ENCODE measurements around the gene KRTAP22-1. TPM values are rescaled to one million over a fixed set of nuclear protein-coding genes. Genes with fewer than 3 reads are reported as not detected.

Gene KRTAP22-1
- total RNA-seq, 1 donor from 2014 or later, result not detected

GRCh38 chr21:30613836-30614235, 12.9 kb downstream of the KRTAP22-1 start, which contains the start of gene KRTAP6-1:
Gene KRTAP6-1 (minus strand): TSS chr21:30613930. CDS start chr21:30613904, 26 bp downstream.
- no peak within 1 kb of the TSS for H3K4me3 ChIP-seq (ENCODE audit: insufficient read depth, low read depth, low read length)

DNA sequence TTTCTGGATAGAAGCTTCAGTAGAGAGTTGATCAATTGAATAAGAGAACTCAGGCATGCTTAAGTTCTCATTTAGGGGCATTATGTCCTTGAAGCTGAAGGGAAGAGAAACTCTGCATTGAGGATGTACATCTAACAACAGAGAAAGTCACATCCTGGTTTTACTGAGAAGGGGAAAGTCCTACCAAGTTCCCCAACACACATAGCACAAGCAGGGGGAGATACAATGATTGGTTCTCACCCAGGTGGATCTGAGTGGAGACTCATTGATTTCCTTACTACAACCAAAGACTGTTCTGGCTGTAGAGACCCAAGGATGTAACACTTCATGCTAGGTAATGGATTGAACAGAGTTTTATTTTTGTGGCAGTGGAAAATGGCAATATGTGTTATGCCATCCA, 14.3 kb downstream of the KRTAP22-1 start:
- H3K4me1 ChIP-seq (ENCODE audit: insufficient read depth, low read length), result no peaks in the 10 kb centered on the region
- Mint-ChIP-seq H3K27ac (ENCODE audit: unreplicated experiment) (no peak overlapping the region), H3K4me1 (ENCODE audit: low read depth, unreplicated experiment) (no peaks in the 10 kb centered on the region), H3K36me3 (ENCODE audit: low read depth, unreplicated experiment) (no peaks in the 10 kb centered on the region), H3K9me3 (ENCODE audit: unreplicated experiment) (no peaks in the 10 kb centered on the region), H3K4me3 (ENCODE audit: unreplicated experiment) (no peak overlapping the region), H3K27me3 (ENCODE audit: low read depth, unreplicated experiment) (no peaks in the 10 kb centered on the region)
- H3K9me3 ChIP-seq (ENCODE audit: insufficient read depth, low read depth, low read length), result peaks cover 5% of the 10 kb centered on the region
- H4K20me1 ChIP-seq (ENCODE audit: insufficient read depth, low read length), result no peaks in the 10 kb centered on the region
- FAIRE-seq, result no peak
- H3K9ac ChIP-seq (ENCODE audit: low read length), result no peak overlapping the region
- H2AFZ ChIP-seq (ENCODE audit: low read depth, low read length), result no peak overlapping the region
- H3K27me3 ChIP-seq (ENCODE audit: insufficient read depth, low read length), result no peaks in the 10 kb centered on the region
- no peak overlapping the region for H3K4me3 ChIP-seq (ENCODE audit: insufficient read depth, low read depth, low read length)
- H3K4me2 ChIP-seq (ENCODE audit: low read length), result no peak overlapping the region
- H3K27ac ChIP-seq (ENCODE audit: low read depth, low read length), result no peak overlapping the region
- H3K36me3 ChIP-seq (ENCODE audit: insufficient read depth, low read length), result no peaks in the 10 kb centered on the region
- TF ChIP-seq, protein P1, sequence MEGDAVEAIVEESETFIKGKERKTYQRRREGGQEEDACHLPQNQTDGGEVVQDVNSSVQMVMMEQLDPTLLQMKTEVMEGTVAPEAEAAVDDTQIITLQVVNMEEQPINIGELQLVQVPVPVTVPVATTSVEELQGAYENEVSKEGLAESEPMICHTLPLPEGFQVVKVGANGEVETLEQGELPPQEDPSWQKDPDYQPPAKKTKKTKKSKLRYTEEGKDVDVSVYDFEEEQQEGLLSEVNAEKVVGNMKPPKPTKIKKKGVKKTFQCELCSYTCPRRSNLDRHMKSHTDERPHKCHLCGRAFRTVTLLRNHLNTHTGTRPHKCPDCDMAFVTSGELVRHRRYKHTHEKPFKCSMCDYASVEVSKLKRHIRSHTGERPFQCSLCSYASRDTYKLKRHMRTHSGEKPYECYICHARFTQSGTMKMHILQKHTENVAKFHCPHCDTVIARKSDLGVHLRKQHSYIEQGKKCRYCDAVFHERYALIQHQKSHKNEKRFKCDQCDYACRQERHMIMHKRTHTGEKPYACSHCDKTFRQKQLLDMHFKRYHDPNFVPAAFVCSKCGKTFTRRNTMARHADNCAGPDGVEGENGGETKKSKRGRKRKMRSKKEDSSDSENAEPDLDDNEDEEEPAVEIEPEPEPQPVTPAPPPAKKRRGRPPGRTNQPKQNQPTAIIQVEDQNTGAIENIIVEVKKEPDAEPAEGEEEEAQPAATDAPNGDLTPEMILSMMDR (IDR thresholded peaks at IDR 0.05; ENCODE audit: insufficient read depth, low read depth, low read length), result no peak
- TF ChIP-seq EZH2 (IDR thresholded peaks at IDR 0.05; ENCODE audit: insufficient read depth, low read length), result no peak
- no peak for DNase-seq (ENCODE audit: low read depth)
- no peaks in the 10 kb centered on the region for H3K79me2 ChIP-seq (ENCODE audit: insufficient read depth, low read length)

More at GRCh38 chr21:30613836-30614235, 12.9 kb downstream of the KRTAP22-1 start, which contains the start of gene KRTAP6-1:
- Mint-ChIP-seq H3K36me3 (ENCODE audit: low read depth, unreplicated experiment) (no peaks in the 10 kb centered on the region), H3K27ac (ENCODE audit: unreplicated experiment) (no peak within 1 kb of the TSS), H3K4me1 (ENCODE audit: low read depth, unreplicated experiment) (no peaks in the 10 kb centered on the region), H3K4me3 (ENCODE audit: unreplicated experiment) (no peak within 1 kb of the TSS), H3K9me3 (ENCODE audit: unreplicated experiment) (no peaks in the 10 kb centered on the region), H3K27me3 (ENCODE audit: low read depth, unreplicated experiment) (no peaks in the 10 kb centered on the region)
- no peak within 1 kb of the TSS for H3K4me2 ChIP-seq (ENCODE audit: low read length)
- H4K20me1 ChIP-seq (ENCODE audit: insufficient read depth, low read length), result no peaks in the 10 kb centered on the region
- H3K9ac ChIP-seq (ENCODE audit: low read length), result no peak within 1 kb of the TSS
- DNase-seq (ENCODE audit: low read depth) (no peak), FAIRE-seq (no peak)
- no peaks in the 10 kb centered on the region for H3K36me3 ChIP-seq (ENCODE audit: insufficient read depth, low read length)
- H3K27ac ChIP-seq (ENCODE audit: low read depth, low read length), result no peak within 1 kb of the TSS
- H2AFZ ChIP-seq (ENCODE audit: low read depth, low read length), result no peak within 1 kb of the TSS
- no peaks in the 10 kb centered on the region for H3K4me1 ChIP-seq (ENCODE audit: insufficient read depth, low read length)
- H3K9me3 ChIP-seq (ENCODE audit: insufficient read depth, low read depth, low read length), result peaks cover 5% of the 10 kb centered on the region
- H3K79me2 ChIP-seq (ENCODE audit: insufficient read depth, low read length), result no peaks in the 10 kb centered on the region
- TF ChIP-seq, protein P1 (IDR thresholded peaks at IDR 0.05; ENCODE audit: insufficient read depth, low read depth, low read length), result no peak
- TF ChIP-seq EZH2 (IDR thresholded peaks at IDR 0.05; ENCODE audit: insufficient read depth, low read length), result no peak
- no peaks in the 10 kb centered on the region for H3K27me3 ChIP-seq (ENCODE audit: insufficient read depth, low read length)

GRCh38 chr21:30616125-30616524, 15.2 kb downstream of the KRTAP22-1 start, which contains the start of gene KRTAP20-1:
Gene KRTAP20-1 (plus strand): TSS chr21:30616425. CDS start chr21:30616455, 30 bp downstream.
- H3K4me3 Mint-ChIP-seq (ENCODE audit: unreplicated experiment), result no peak within 1 kb of the TSS
- no peaks in the 10 kb centered on the region for H3K27me3 ChIP-seq (ENCODE audit: insufficient read depth, low read length)
- H3K36me3 Mint-ChIP-seq (ENCODE audit: low read depth, unreplicated experiment), result no peaks in the 10 kb centered on the region
- no peaks in the 10 kb centered on the region for H4K20me1 ChIP-seq (ENCODE audit: insufficient read depth, low read length)
- TF ChIP-seq EZH2 (IDR thresholded peaks at IDR 0.05; ENCODE audit: insufficient read depth, low read length), result no peak
- TF ChIP-seq, protein P1 (IDR thresholded peaks at IDR 0.05; ENCODE audit: insufficient read depth, low read depth, low read length), result no peak
- H3K4me1 Mint-ChIP-seq (ENCODE audit: low read depth, unreplicated experiment), result no peaks in the 10 kb centered on the region
- DNase-seq (ENCODE audit: low read depth) (no peak), FAIRE-seq (no peak)
- no peaks in the 10 kb centered on the region for H3K36me3 ChIP-seq (ENCODE audit: insufficient read depth, low read length)
- no peaks in the 10 kb centered on the region for H3K9me3 Mint-ChIP-seq (ENCODE audit: unreplicated experiment)
- no peak within 1 kb of the TSS for H3K9ac ChIP-seq (ENCODE audit: low read length)
- peaks cover 7% of the 10 kb centered on the region for H3K9me3 ChIP-seq (ENCODE audit: insufficient read depth, low read depth, low read length)
- no peaks in the 10 kb centered on the region for H3K27me3 Mint-ChIP-seq (ENCODE audit: low read depth, unreplicated experiment)
- no peak within 1 kb of the TSS for H3K4me2 ChIP-seq (ENCODE audit: low read length)
- no peaks in the 10 kb centered on the region for H3K79me2 ChIP-seq (ENCODE audit: insufficient read depth, low read length)
- H3K27ac ChIP-seq (ENCODE audit: low read depth, low read length), result no peak within 1 kb of the TSS
- H2AFZ ChIP-seq (ENCODE audit: low read depth, low read length), result no peak within 1 kb of the TSS
- no peak within 1 kb of the TSS for H3K4me3 ChIP-seq (ENCODE audit: insufficient read depth, low read depth, low read length)
- H3K27ac Mint-ChIP-seq (ENCODE audit: unreplicated experiment), result no peak within 1 kb of the TSS
- H3K4me1 ChIP-seq (ENCODE audit: insufficient read depth, low read length), result no peaks in the 10 kb centered on the region

All from astrocyte (in vitro differentiated cells and primary cell).